Cardiac muscle cell (in vitro differentiated cells and primary cell): ENCODE measurements around the gene CEP112. TPM values are rescaled to one million over a fixed set of nuclear protein-coding genes. Genes with fewer than 3 reads are reported as not detected.

Experiments
- DNase-seq, 2 donors: peaks; one replicate each; pipeline versions ENCODE4 v3.0.0 to v3.0.0-alpha.2; 2010 to 2017; ENCODE audit warnings: low read depth in 1 of 2, low spot score in 1 of 2
- H3K27ac ChIP-seq: fragments of 200-600 bp; sonication (generic); 2 replicates; pipeline ENCODE4 v1.5.1; 2016
- H3K27me3 ChIP-seq: fragments of 200-600 bp; sonication (generic); 2 replicates; pipeline ENCODE4 v1.6.0; 2016; ENCODE audit warnings: control low read depth
- H3K36me3 ChIP-seq: fragments of 200-600 bp; sonication (generic); 2 replicates; pipeline ENCODE4 v1.5.1; 2016; ENCODE audit warnings: control low read depth
- H3K4me1 ChIP-seq: fragments of 200-600 bp; sonication (generic); 2 replicates; pipeline ENCODE4 v1.8.1; 2017; ENCODE audit warnings: low read depth, mild to moderate bottlenecking, mixed run types
- H3K4me3 ChIP-seq: fragments of 200-600 bp; sonication (generic); 2 replicates; pipeline ENCODE4 v1.5.1; 2016; ENCODE audit warnings: mild to moderate bottlenecking
- H3K9me3 ChIP-seq: fragments of 200-600 bp; sonication (generic); 2 replicates; pipeline ENCODE4 v1.5.1; 2017; ENCODE audit warnings: low read depth, mild to moderate bottlenecking, control low read depth
- polyA plus RNA-seq: library from polyadenylated mRNA; unstranded; fragments of >200 nt; fragmentation: Nextera tagmentation; extraction: Ambion mirVana; gene quantifications from 2 replicates; pipeline ENCODE4 v1.2.1, GENCODE V29; 2016
- total RNA-seq: library from RNA; depleted of rRNA; stranded (reverse); fragments of >200 nt; gene quantifications from 2 replicates; pipeline ENCODE4 v1.2.3, GENCODE V29; 2016
- TF ChIP-seq, protein P1 (sequence below): IDR thresholded peaks from 2 replicates; pipeline ENCODE4 v1.5.1; 2012; ENCODE audit warnings: low read depth, mild to moderate bottlenecking, low read length

Gene CEP112
- total and polyA plus RNA-seq, 2 experiments from 2014 or later = 7.7 to 10.9 TPM

DNA sequence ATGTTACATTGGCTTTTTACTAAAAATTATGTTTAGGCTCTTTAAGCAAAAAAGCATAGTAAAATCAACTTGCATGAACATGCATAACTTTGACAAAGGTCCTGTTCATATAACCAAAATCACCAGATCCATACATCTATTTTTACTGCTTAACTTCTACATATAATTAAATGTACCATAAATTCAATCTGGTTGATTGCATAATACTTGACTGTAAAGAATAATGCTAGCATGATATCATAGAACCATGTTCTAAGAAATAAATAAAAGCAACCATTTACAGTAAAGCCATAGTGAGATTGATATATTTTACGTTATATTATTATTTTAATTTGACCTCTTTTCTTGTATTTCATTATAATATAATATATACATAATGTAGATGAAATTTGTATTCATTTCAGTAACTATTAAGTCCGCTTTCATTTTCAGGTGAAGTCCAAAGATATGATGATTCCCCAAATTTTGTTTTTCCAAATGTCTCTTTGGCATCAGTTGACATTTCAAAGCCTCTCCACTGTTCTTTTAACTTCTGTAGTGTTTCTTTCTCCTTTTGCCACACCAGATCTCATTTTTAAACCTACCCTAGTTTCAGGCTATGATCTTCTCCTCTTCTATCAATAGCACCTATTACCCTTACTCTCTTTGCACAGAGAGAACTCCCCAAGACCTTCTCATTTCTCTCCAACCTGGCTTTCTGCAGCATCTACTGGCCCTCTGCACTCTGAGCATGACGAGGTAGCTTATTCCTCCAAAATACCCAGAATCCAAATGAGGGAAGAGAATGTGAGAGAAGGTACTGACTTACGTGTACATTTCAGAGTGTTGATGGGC lies 35.5 kb upstream of the CEP112 start:
- Histone ChIP-seq H3K27ac (no peak overlapping the region), H3K36me3 (no peaks in the 10 kb centered on the region), H3K27me3 (peaks cover 3% of the 10 kb centered on the region), H3K4me1 (no peaks in the 10 kb centered on the region), H3K4me3 (no peak overlapping the region), H3K9me3 (no peaks in the 10 kb centered on the region)
- TF ChIP-seq, protein P1, sequence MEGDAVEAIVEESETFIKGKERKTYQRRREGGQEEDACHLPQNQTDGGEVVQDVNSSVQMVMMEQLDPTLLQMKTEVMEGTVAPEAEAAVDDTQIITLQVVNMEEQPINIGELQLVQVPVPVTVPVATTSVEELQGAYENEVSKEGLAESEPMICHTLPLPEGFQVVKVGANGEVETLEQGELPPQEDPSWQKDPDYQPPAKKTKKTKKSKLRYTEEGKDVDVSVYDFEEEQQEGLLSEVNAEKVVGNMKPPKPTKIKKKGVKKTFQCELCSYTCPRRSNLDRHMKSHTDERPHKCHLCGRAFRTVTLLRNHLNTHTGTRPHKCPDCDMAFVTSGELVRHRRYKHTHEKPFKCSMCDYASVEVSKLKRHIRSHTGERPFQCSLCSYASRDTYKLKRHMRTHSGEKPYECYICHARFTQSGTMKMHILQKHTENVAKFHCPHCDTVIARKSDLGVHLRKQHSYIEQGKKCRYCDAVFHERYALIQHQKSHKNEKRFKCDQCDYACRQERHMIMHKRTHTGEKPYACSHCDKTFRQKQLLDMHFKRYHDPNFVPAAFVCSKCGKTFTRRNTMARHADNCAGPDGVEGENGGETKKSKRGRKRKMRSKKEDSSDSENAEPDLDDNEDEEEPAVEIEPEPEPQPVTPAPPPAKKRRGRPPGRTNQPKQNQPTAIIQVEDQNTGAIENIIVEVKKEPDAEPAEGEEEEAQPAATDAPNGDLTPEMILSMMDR = no peak
- no peak for DNase-seq

DNA sequence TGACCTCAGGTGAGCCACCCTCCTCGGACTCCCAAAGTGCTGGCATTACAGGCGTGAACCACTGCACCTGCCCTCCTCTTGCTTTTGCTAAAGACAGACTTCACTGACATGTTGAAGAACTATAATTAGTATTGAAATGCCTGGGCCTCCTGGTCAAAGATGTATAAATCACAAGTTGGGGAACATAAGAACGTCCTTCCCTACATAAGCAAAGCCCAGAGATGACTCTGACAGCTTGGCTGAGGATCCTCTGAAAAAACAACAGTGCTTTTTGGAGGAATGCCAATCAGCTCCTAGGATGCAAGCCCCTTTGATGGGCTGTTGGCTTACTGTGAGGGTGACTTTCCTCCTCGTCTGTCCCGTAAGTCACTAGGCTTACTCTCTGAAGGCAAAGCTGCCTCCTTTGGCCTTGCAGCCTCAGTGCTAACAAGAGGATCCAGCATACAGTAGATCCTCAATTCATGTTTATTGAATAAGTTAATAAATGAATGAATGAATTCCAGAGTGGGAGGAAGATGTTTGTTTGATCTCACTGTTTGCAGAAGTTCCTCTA lies 30.9 kb upstream of the CEP112 start:
- Histone ChIP-seq H3K4me3 (no peak overlapping the region), H3K4me1 (no peaks in the 10 kb centered on the region), H3K27me3 (peaks cover 6% of the 10 kb centered on the region), H3K9me3 (no peaks in the 10 kb centered on the region), H3K27ac (no peak overlapping the region), H3K36me3 (no peaks in the 10 kb centered on the region)
- no peak for DNase-seq
- TF ChIP-seq, protein P1 = no peak

DNA sequence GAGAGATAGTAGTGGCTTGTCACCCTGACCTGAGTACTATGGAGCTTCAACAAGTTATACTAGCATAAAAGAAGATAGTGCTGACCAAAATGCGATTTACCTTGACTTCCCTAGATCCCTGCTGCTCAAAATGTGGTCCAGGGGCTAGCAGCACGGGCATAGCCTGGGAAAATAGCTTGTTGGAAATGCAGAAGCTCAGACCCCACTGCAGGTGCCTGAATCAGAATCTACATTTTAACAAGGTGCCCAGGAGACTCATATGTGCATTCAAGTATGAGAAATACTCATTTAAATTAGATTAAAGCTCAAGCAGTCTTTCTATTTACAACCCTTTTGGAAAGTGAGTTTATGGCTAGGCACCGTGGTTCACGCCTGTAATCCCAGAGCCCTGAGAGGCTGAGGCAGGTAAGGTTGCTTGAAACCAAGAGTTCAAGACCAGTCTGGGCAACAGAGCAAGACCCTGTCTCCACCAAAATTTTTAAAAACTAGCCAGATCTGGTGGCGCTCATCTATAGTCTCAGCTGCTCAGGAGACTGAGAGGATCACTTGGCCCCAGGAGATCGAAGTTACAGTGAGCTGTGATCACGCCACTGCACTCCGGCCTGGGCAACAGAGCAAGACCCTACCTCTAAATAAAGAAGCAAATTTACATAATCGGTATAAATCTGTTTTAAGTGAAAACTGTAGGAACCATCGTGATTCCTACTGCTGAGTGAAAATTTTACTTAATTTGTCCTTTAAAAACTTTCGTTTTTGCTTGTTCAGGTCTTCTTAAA lies 30.0 kb upstream of the CEP112 start:
- TF ChIP-seq, protein P1 = no peak
- Histone ChIP-seq H3K27ac (no peak overlapping the region), H3K4me1 (no peaks in the 10 kb centered on the region), H3K27me3 (peaks cover 6% of the 10 kb centered on the region), H3K4me3 (no peak overlapping the region), H3K36me3 (no peaks in the 10 kb centered on the region), H3K9me3 (no peaks in the 10 kb centered on the region)
- no peak for DNase-seq

DNA sequence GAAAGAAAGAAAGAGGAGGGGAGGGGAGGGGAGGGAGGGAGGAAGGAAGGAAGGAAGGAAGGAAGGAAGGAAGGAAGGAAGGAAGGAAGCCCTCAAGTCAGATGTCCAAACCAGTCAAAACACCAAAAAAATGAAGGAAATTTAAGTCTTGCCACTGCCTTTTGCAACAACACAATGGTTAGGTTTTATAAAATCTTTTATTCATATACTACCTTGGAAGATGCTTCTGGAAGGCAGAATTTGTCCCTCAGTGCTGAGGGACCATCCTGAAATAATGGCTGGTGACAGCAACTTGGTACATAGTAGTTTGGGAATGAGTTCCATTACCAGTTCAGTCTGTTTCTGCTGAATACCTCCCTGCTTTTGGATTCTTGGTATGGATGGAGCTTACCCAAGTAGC lies 29.4 kb upstream of the CEP112 start:
- no peak overlapping the region for H3K4me3 ChIP-seq
- no peaks in the 10 kb centered on the region for H3K4me1 ChIP-seq
- H3K27ac ChIP-seq = no peak overlapping the region
- H3K9me3 ChIP-seq = no peaks in the 10 kb centered on the region
- no peaks in the 10 kb centered on the region for H3K36me3 ChIP-seq
- no peak for DNase-seq
- TF ChIP-seq, protein P1 = no peak
- H3K27me3 ChIP-seq = peaks cover 6% of the 10 kb centered on the region

DNA sequence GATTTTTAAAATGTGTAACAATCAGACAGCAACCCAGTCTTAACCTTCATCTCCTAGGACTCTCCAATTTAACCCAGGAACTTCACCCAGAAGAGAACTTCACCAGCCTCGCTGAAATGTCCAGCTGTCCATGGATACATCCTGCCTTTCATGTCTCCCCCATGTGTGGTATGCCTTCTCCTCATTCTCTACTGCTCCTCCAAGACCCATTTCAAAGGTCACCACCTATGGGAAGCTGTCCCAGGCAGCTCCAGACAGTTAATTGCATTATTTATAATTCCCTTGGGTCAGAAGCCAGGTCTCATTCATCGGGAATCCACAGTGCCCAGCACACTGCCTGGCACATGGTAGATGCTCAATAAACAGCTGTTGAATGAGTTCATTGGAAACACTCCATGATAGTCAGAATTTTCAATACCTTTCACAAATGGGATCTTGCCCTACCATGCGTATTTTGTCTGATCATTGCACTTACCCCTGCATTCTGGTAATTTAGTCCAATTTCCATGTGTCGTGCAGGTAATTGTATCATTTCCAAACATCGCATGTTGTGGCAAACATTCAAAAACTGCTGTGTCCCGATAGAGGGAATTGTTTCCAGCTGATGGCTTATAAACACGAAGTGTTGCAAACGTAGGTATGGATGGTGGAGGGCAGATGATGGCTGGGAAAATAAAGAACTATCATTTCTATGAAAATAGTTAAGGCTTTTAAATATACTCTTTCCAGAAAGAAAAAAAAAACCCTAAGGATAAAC lies 28.3 kb upstream of the CEP112 start:
- H3K36me3 ChIP-seq = no peaks in the 10 kb centered on the region
- H3K4me1 ChIP-seq = no peaks in the 10 kb centered on the region
- peaks cover 6% of the 10 kb centered on the region for H3K27me3 ChIP-seq
- H3K27ac ChIP-seq = no peak overlapping the region
- DNase-seq = no peak
- H3K9me3 ChIP-seq = no peaks in the 10 kb centered on the region
- no peak overlapping the region for H3K4me3 ChIP-seq
- TF ChIP-seq, protein P1 = no peak
